GM23338 (cell line): ENCODE measurements around the gene COL4A6. TPM values are rescaled to one million over a fixed set of nuclear protein-coding genes. Genes with fewer than 3 reads are reported as not detected.

Source experiments
- ATAC-seq: fragments of 200-7000 bp; cut with Tn5 transposase; 3 replicates; pipeline ENCODE4 v1.9.1; 2020
- DNase-seq: peaks from one replicate; pipeline ENCODE4 v3.0.0-alpha.2; 2015; ENCODE audit warnings: low spot score
- H2AFZ ChIP-seq: fragments of 200-600 bp; sonication (generic); 2 replicates; pipeline ENCODE4 v1.8.0; 2016; ENCODE audit warnings: antibody characterized with exemption, mild to moderate bottlenecking, moderate library complexity
- H3F3A ChIP-seq: fragments of 200-600 bp; sonication (generic); replicated peaks from 2 replicates; pipeline ENCODE4 v1.8.0; 2017; ENCODE audit warnings: antibody characterized with exemption, mixed run types, low read depth
- H3K27ac ChIP-seq: fragments of 200-600 bp; sonication (generic); 2 replicates; pipeline ENCODE4 v1.6.1; 2016; ENCODE audit warnings: low read depth
- H3K27me3 ChIP-seq: fragments of 200-600 bp; sonication (generic); 2 replicates; pipeline ENCODE4 v1.8.0; 2016; ENCODE audit warnings: mild to moderate bottlenecking, mixed run types, moderate library complexity; ENCODE audit not compliant: insufficient read depth
- H3K36me3 ChIP-seq: fragments of 200-600 bp; sonication (generic); 2 replicates; pipeline ENCODE4 v1.8.0; 2016; ENCODE audit warnings: mild to moderate bottlenecking; ENCODE audit not compliant: insufficient read depth
- H3K4me1 ChIP-seq: fragments of 200-600 bp; sonication (generic); 2 replicates; pipeline ENCODE4 v1.8.0; 2016; ENCODE audit warnings: mild to moderate bottlenecking, moderate library complexity; ENCODE audit not compliant: insufficient read depth
- H3K4me2 ChIP-seq: fragments of 200-600 bp; sonication (generic); 2 replicates; pipeline ENCODE4 v1.7.1; 2017; ENCODE audit warnings: mixed run types
- H3K4me3 ChIP-seq: fragments of 200-600 bp; sonication (generic); 2 replicates; pipeline ENCODE4 v1.6.1; 2016; ENCODE audit warnings: mixed run types
- H3K79me2 ChIP-seq: fragments of 200-600 bp; sonication (generic); replicated peaks from 2 replicates; pipeline ENCODE4 v1.8.0; 2017; ENCODE audit warnings: mild to moderate bottlenecking; ENCODE audit not compliant: insufficient read depth
- H3K9me2 ChIP-seq: fragments of 200-600 bp; sonication (generic); 2 replicates; pipeline ENCODE4 v1.8.0; 2017; ENCODE audit not compliant: insufficient read depth
- H4K20me1 ChIP-seq: fragments of 200-600 bp; sonication (generic); replicated peaks from 2 replicates; pipeline ENCODE4 v1.8.0; 2017; ENCODE audit warnings: mild to moderate bottlenecking; ENCODE audit not compliant: insufficient read depth
- H3K27ac Mint-ChIP-seq: 2 replicates; pipeline ENCODE4 v1.8.0; 2020; ENCODE audit warnings: inconsistent platforms, mild to moderate bottlenecking, moderate library complexity, mixed read lengths
- H3K27me3 Mint-ChIP-seq: 3 replicates; pipeline ENCODE4 v1.8.0; 2022; ENCODE audit warnings: low read depth, mild to moderate bottlenecking, moderate library complexity, mixed read lengths, inconsistent platforms; ENCODE audit not compliant: insufficient read depth, poor library complexity
- H3K36me3 Mint-ChIP-seq: 3 replicates; pipeline ENCODE4 v1.8.0; 2021; ENCODE audit warnings: low read depth, mild to moderate bottlenecking, inconsistent platforms, moderate library complexity, mixed read lengths
- H3K4me1 Mint-ChIP-seq: 3 replicates; pipeline ENCODE4 v1.8.0; 2020; ENCODE audit warnings: mild to moderate bottlenecking, inconsistent platforms, mixed read lengths
- H3K4me3 Mint-ChIP-seq: 3 replicates; pipeline ENCODE4 v1.8.0; 2021; ENCODE audit warnings: moderate library complexity, mild to moderate bottlenecking, inconsistent platforms, mixed read lengths
- H3K9me3 Mint-ChIP-seq: 3 replicates; pipeline ENCODE4 v1.8.0; 2020; ENCODE audit warnings: moderate library complexity, mild to moderate bottlenecking, inconsistent platforms, mixed read lengths
- JUNB ChIP-seq: IDR thresholded peaks from one replicate; pipeline ENCODE4 v1.6.1; 2016; ENCODE audit warnings: antibody characterized with exemption; ENCODE audit not compliant: unreplicated experiment
- ZNF114 ChIP-seq: fragments of 250-450 bp; sonication (Bioruptor Pico); IDR thresholded peaks from 2 replicates; pipeline ENCODE4 v1.5.0; 2020; ENCODE audit warnings: mild to moderate bottlenecking, moderate library complexity
- polyA plus RNA-seq: library from polyadenylated mRNA; unstranded; fragments of >200 nt; fragmentation: Nextera tagmentation; extraction: Ambion mirVana; gene quantifications from 2 replicates; pipeline ENCODE4 v1.2.1, GENCODE V29; 2016
- total RNA-seq: library from RNA; depleted of rRNA; stranded (reverse); fragments of >200 nt; shearing (Covaris generic); gene quantifications from 2 replicates; pipeline ENCODE4 v1.2.3, GENCODE V29; 2014
- TF ChIP-seq, protein P1 (sequence below): fragments of 250-450 bp; sonication (Bioruptor Pico); IDR thresholded peaks from 2 replicates; pipeline ENCODE4 v1.5.0; 2020; ENCODE audit warnings: mild to moderate bottlenecking, moderate library complexity
- TF ChIP-seq, protein P2 (sequence below), 2 experiments: fragments of 200-600 bp in 1 of 2; sonication (generic) in 1 of 2; conservative IDR thresholded peaks; 2 replicates each; pipeline versions ENCODE4 v1.5.1 to v1.6.1; 2016 to 2017; ENCODE audit warnings: antibody characterized with exemption in 2 of 2, low read depth in 2 of 2, mild to moderate bottlenecking in 2 of 2, moderate library complexity in 1 of 2
- TF ChIP-seq, protein P3 (sequence below): IDR thresholded peaks from one replicate; pipeline ENCODE4 v1.6.1; 2018; ENCODE audit warnings: antibody characterized with exemption; ENCODE audit not compliant: unreplicated experiment

The COL4A6 gene
- total and polyA plus RNA-seq, 2 experiments from 2014 or later = 4.1 to 15.2 TPM

DNA sequence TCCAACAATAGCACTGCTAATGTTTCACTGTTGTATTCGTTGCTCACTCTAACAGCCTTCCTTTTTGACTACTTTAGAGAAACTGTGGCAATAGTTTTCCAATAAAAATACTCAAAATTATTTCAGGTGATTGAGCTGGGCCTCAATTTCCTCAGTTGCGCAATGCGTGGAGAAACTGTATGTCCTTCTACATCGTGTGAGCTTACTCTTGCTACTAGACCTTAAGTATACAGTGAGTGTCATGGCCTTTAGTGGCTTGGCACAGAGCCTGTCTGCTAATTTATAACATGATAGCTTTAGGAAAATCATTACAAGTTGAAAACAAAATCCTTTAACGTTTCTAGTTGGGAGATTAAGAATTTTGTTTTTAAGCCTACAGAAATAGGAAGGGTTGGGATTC, 114.5 kb downstream of the COL4A6 start (continued):
- TF ChIP-seq, protein P1, sequence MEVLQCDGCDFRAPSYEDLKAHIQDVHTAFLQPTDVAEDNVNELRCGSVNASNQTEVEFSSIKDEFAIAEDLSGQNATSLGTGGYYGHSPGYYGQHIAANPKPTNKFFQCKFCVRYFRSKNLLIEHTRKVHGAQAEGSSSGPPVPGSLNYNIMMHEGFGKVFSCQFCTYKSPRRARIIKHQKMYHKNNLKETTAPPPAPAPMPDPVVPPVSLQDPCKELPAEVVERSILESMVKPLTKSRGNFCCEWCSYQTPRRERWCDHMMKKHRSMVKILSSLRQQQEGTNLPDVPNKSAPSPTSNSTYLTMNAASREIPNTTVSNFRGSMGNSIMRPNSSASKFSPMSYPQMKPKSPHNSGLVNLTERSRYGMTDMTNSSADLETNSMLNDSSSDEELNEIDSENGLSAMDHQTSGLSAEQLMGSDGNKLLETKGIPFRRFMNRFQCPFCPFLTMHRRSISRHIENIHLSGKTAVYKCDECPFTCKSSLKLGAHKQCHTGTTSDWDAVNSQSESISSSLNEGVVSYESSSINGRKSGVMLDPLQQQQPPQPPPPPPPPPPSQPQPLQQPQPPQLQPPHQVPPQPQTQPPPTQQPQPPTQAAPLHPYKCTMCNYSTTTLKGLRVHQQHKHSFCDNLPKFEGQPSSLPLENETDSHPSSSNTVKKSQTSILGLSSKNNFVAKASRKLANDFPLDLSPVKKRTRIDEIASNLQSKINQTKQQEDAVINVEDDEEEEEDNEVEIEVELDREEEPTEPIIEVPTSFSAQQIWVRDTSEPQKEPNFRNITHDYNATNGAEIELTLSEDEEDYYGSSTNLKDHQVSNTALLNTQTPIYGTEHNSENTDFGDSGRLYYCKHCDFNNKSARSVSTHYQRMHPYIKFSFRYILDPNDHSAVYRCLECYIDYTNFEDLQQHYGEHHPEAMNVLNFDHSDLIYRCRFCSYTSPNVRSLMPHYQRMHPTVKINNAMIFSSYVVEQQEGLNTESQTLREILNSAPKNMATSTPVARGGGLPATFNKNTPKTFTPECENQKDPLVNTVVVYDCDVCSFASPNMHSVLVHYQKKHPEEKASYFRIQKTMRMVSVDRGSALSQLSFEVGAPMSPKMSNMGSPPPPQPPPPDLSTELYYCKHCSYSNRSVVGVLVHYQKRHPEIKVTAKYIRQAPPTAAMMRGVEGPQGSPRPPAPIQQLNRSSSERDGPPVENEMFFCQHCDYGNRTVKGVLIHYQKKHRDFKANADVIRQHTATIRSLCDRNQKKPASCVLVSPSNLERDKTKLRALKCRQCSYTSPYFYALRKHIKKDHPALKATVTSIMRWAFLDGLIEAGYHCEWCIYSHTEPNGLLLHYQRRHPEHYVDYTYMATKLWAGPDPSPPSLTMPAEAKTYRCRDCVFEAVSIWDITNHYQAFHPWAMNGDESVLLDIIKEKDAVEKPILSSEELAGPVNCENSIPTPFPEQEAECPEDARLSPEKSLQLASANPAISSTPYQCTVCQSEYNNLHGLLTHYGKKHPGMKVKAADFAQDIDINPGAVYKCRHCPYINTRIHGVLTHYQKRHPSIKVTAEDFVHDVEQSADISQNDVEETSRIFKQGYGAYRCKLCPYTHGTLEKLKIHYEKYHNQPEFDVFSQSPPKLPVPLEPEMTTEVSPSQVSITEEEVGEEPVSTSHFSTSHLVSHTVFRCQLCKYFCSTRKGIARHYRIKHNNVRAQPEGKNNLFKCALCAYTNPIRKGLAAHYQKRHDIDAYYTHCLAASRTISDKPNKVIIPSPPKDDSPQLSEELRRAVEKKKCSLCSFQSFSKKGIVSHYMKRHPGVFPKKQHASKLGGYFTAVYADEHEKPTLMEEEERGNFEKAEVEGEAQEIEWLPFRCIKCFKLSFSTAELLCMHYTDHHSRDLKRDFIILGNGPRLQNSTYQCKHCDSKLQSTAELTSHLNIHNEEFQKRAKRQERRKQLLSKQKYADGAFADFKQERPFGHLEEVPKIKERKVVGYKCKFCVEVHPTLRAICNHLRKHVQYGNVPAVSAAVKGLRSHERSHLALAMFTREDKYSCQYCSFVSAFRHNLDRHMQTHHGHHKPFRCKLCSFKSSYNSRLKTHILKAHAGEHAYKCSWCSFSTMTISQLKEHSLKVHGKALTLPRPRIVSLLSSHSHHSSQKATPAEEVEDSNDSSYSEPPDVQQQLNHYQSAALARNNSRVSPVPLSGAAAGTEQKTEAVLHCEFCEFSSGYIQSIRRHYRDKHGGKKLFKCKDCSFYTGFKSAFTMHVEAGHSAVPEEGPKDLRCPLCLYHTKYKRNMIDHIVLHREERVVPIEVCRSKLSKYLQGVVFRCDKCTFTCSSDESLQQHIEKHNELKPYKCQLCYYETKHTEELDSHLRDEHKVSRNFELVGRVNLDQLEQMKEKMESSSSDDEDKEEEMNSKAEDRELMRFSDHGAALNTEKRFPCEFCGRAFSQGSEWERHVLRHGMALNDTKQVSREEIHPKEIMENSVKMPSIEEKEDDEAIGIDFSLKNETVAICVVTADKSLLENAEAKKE (CRISPR knock-in tag) = no peak
- TF ChIP-seq JUNB = no peak

DNA sequence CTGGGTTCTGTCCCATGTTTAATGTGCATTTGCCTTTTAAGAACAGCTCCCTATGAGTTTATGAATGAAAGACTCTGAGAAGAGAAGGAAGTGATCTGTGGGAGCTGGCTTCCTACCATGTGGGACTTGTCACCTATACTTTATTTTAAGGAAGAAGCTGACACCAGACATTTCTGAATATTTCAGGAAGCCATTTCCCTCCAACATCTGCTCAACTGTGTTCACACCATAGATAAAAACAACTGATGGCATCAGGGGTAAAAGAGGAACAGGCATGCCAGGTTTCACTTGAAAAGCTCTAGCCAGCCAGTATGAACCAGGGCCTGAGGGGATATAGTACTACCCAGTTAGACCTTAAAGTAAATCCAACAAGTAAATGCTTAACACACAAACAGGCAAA, 116.0 kb downstream of the COL4A6 start:
- Histone ChIP-seq H4K20me1 (no peaks in the 10 kb centered on the region), H3K4me2 (no peak overlapping the region), H3K79me2 (no peaks in the 10 kb centered on the region), H3K4me1 (no peaks in the 10 kb centered on the region), H3F3A (no peaks in the 10 kb centered on the region), H3K27me3 (no peaks in the 10 kb centered on the region), H3K27ac (no peak overlapping the region), H3K4me3 (no peak overlapping the region), H3K36me3 (no peaks in the 10 kb centered on the region), H3K9me2 (no peaks in the 10 kb centered on the region), H2AFZ (no peak overlapping the region)
- DNase-seq (no peak), ATAC-seq (no peak)
- Mint-ChIP-seq H3K36me3 (no peaks in the 10 kb centered on the region), H3K9me3 (no peaks in the 10 kb centered on the region; the same call in 2 of the 3 replicates), H3K4me1 (no peaks in the 10 kb centered on the region), H3K4me3 (no peak overlapping the region), H3K27me3 (no peaks in the 10 kb centered on the region), H3K27ac (no peak overlapping the region)
- TF ChIP-seq, protein P2, sequence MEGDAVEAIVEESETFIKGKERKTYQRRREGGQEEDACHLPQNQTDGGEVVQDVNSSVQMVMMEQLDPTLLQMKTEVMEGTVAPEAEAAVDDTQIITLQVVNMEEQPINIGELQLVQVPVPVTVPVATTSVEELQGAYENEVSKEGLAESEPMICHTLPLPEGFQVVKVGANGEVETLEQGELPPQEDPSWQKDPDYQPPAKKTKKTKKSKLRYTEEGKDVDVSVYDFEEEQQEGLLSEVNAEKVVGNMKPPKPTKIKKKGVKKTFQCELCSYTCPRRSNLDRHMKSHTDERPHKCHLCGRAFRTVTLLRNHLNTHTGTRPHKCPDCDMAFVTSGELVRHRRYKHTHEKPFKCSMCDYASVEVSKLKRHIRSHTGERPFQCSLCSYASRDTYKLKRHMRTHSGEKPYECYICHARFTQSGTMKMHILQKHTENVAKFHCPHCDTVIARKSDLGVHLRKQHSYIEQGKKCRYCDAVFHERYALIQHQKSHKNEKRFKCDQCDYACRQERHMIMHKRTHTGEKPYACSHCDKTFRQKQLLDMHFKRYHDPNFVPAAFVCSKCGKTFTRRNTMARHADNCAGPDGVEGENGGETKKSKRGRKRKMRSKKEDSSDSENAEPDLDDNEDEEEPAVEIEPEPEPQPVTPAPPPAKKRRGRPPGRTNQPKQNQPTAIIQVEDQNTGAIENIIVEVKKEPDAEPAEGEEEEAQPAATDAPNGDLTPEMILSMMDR (conservative IDR thresholded peaks at IDR 0.05; ENCODE audit: low read depth in 2 of 2) = no peak
- TF ChIP-seq ZNF114 (CRISPR knock-in tag) = no peak
- TF ChIP-seq, protein P3, sequence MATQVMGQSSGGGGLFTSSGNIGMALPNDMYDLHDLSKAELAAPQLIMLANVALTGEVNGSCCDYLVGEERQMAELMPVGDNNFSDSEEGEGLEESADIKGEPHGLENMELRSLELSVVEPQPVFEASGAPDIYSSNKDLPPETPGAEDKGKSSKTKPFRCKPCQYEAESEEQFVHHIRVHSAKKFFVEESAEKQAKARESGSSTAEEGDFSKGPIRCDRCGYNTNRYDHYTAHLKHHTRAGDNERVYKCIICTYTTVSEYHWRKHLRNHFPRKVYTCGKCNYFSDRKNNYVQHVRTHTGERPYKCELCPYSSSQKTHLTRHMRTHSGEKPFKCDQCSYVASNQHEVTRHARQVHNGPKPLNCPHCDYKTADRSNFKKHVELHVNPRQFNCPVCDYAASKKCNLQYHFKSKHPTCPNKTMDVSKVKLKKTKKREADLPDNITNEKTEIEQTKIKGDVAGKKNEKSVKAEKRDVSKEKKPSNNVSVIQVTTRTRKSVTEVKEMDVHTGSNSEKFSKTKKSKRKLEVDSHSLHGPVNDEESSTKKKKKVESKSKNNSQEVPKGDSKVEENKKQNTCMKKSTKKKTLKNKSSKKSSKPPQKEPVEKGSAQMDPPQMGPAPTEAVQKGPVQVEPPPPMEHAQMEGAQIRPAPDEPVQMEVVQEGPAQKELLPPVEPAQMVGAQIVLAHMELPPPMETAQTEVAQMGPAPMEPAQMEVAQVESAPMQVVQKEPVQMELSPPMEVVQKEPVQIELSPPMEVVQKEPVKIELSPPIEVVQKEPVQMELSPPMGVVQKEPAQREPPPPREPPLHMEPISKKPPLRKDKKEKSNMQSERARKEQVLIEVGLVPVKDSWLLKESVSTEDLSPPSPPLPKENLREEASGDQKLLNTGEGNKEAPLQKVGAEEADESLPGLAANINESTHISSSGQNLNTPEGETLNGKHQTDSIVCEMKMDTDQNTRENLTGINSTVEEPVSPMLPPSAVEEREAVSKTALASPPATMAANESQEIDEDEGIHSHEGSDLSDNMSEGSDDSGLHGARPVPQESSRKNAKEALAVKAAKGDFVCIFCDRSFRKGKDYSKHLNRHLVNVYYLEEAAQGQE = no peak
